ENCODE results near the gene CD276.
"Not testable (repeated sequence)": the region's sequence is repeated elsewhere in the genome, so short reads cannot be mapped to it uniquely, and the experiment has no call there.

The CD276 gene

GRCh38 chr15:73684581-73685455 is 635 bp downstream of the CD276 start:
- DNase-seq (ENCODE audit: extremely low read depth in 1 of 2, low read depth in 1 of 2) = no peak

GRCh38 chr15:73685981-73686380 is 1.8 kb downstream of the CD276 start:
- DNase-seq (ENCODE audit: extremely low read depth in 1 of 2, low read depth in 1 of 2) = no peak

GRCh38 chr15:73686781-73687256 is 2.6 kb downstream of the CD276 start:
- DNase-seq (ENCODE audit: extremely low read depth in 1 of 2, low read depth in 1 of 2) = no peak

- DNase-seq (ENCODE audit: extremely low read depth in 1 of 2, low read depth in 1 of 2) = no peak
Observed at GRCh38 chr15:73687351-73687750, 3.2 kb downstream of the CD276 start.

- no peak for DNase-seq (ENCODE audit: extremely low read depth in 1 of 2, low read depth in 1 of 2)
Observed at GRCh38 chr15:73688455-73688854, 4.3 kb downstream of the CD276 start.

- no peak for DNase-seq (ENCODE audit: extremely low read depth in 1 of 2, low read depth in 1 of 2)
Observed at GRCh38 chr15:73691396-73691795, 7.2 kb downstream of the CD276 start.

- DNase-seq (ENCODE audit: extremely low read depth in 1 of 2, low read depth in 1 of 2) = no peak
Observed at GRCh38 chr15:73694419-73694818, 10.2 kb downstream of the CD276 start.

- DNase-seq (ENCODE audit: extremely low read depth in 1 of 2, low read depth in 1 of 2) = no peak
Observed at GRCh38 chr15:73695773-73696640, 11.8 kb downstream of the CD276 start.

- no peak for DNase-seq (ENCODE audit: extremely low read depth in 1 of 2, low read depth in 1 of 2)
Observed at GRCh38 chr15:73696641-73697001, 12.4 kb downstream of the CD276 start.

- peak; percentile 67 to 73 for DNase-seq (ENCODE audit: extremely low read depth in 1 of 2, low read depth in 1 of 2)
Observed at GRCh38 chr15:73697033-73697467, 12.9 kb downstream of the CD276 start.

- DNase-seq (ENCODE audit: extremely low read depth in 1 of 2, low read depth in 1 of 2) = no peak
Observed at GRCh38 chr15:73699249-73700040, 15.3 kb downstream of the CD276 start.

- peak; percentile 26 to 42 for DNase-seq (ENCODE audit: extremely low read depth in 1 of 2, low read depth in 1 of 2)
Observed at GRCh38 chr15:73700041-73700842, 16.1 kb downstream of the CD276 start.

- DNase-seq (ENCODE audit: extremely low read depth in 1 of 2, low read depth in 1 of 2) = not testable (repeated sequence)
Observed at GRCh38 chr15:73702311-73703239, 18.4 kb downstream of the CD276 start.

GRCh38 chr15:73703601-73704000 is 19.4 kb downstream of the CD276 start:
- DNase-seq (ENCODE audit: extremely low read depth in 1 of 2, low read depth in 1 of 2) = not testable (repeated sequence)

- DNase-seq (ENCODE audit: extremely low read depth in 1 of 2, low read depth in 1 of 2) = not testable (repeated sequence)
Observed at GRCh38 chr15:73704142-73704868, 20.1 kb downstream of the CD276 start.

GRCh38 chr15:73704869-73705645 is 20.9 kb downstream of the CD276 start:
- peak; percentile 28 to 43 for DNase-seq (ENCODE audit: extremely low read depth in 1 of 2, low read depth in 1 of 2)

- DNase-seq (ENCODE audit: extremely low read depth in 1 of 2, low read depth in 1 of 2) = no peak
Observed at GRCh38 chr15:73708691-73709090, 24.5 kb downstream of the CD276 start.
